Endothelial cell of umbilical vein (primary cell): Measurements from ENCODE around the gene PDCD11. TPM values are rescaled to one million over a fixed set of nuclear protein-coding genes. Genes with fewer than 3 reads are reported as not detected.
A peak's percentile ranks its signal among the peaks of the same experiment; 100 is the strongest.

ENCODE experiments used
- BruUV-seq: library from RNA; stranded (reverse); fragments of 400-500 nt; replicated peaks from 2 replicates; lab custom pipeline; 2021; lab: Mats Ljungman, UMichigan
- CTCF ChIA-PET: fragments of 300-600, 350-600 bp; sonication (Branson Sonifier 250); formaldehyde crosslinking; loops from one replicate; lab custom pipeline; 2021; ENCODE audit warnings: antibody characterized with exemption, inconsistent platforms; lab: Charles Lee
- POLR2A ChIA-PET: fragments of 300-600, 350-600 bp; sonication (Branson Sonifier 250); formaldehyde crosslinking; loops from one replicate; lab custom pipeline; 2021; ENCODE audit warnings: antibody characterized with exemption, inconsistent platforms; lab: Charles Lee
- DNase-seq: peaks from one replicate; pipeline ENCODE4 v3.0.0-alpha.2; 2011; ENCODE audit warnings: low read depth, low spot score
- FAIRE-seq: peaks from 2 replicates; lab custom pipeline; 2011; peaks lifted over from hg19 to GRCh38; lab: Jason Lieb, UNC
- H2AFZ ChIP-seq: 2 replicates; pipeline ENCODE4 v1.6.0; 2012; ENCODE audit warnings: low read depth, low read length, control low read depth, inconsistent platforms
- H3K27ac ChIP-seq: 2 replicates; pipeline ENCODE4 v1.5.1; 2011; ENCODE audit warnings: low read depth, mild to moderate bottlenecking, control low read depth, low read length, moderate library complexity; ENCODE audit not compliant: insufficient read depth
- H3K27me3 ChIP-seq, 2 experiments: 2 replicates each; pipeline versions ENCODE4 v1.6.0 to v1.6.1; 2011; ENCODE audit warnings: low read length in 2 of 2, mixed read lengths in 1 of 2; ENCODE audit not compliant: control insufficient read depth in 2 of 2, insufficient read depth in 2 of 2
- H3K36me3 ChIP-seq, 2 experiments: 2 replicates in 1 of 2; 3 replicates in 1 of 2; pipeline ENCODE4 v1.5.1; 2011; ENCODE audit warnings: low read length in 2 of 2, mild to moderate bottlenecking in 1 of 2, moderate library complexity in 1 of 2; ENCODE audit not compliant: control insufficient read depth in 2 of 2, insufficient read depth in 2 of 2; ENCODE audit errors: extremely low read depth in 1 of 2
- H3K4me1 ChIP-seq: 3 replicates; pipeline ENCODE4 v1.5.1; 2011; ENCODE audit warnings: mild to moderate bottlenecking, low read length; ENCODE audit not compliant: control insufficient read depth, insufficient read depth; ENCODE audit errors: extremely low read depth
- H3K4me2 ChIP-seq: 2 replicates; pipeline ENCODE4 v1.6.1; 2011; ENCODE audit warnings: low read length, control low read depth, mixed read lengths; ENCODE audit not compliant: insufficient read depth
- H3K4me3 ChIP-seq, 3 experiments: fragments of 200-600 bp in 1 of 3; sonication (generic), shearing (Covaris generic) in 1 of 3; replicated peaks in 1 of 3; 2 replicates each; pipeline ENCODE4 v1.5.1; 2011 to 2016; ENCODE audit warnings: control low read depth in 3 of 3, low read length in 3 of 3, mild to moderate bottlenecking in 2 of 3, inconsistent platforms in 1 of 3, low read depth in 1 of 3, moderate library complexity in 1 of 3; ENCODE audit not compliant: insufficient read depth in 1 of 3
- H3K79me2 ChIP-seq: 2 replicates; pipeline ENCODE4 v1.6.0; 2012; ENCODE audit warnings: low read length, inconsistent platforms; ENCODE audit not compliant: control insufficient read depth, insufficient read depth
- H3K9ac ChIP-seq: replicated peaks from 2 replicates; pipeline ENCODE3; 2011; ENCODE audit warnings: low read length, control low read depth; ENCODE audit not compliant: insufficient read depth; ENCODE audit errors: extremely low read depth
- H3K9me1 ChIP-seq: replicated peaks from 3 replicates; pipeline ENCODE4 v1.6.0; 2011; ENCODE audit warnings: mild to moderate bottlenecking, low read length; ENCODE audit not compliant: control insufficient read depth, insufficient read depth; ENCODE audit errors: extremely low read depth
- H3K9me3 ChIP-seq: replicated peaks from 2 replicates; pipeline ENCODE4 v1.5.1; 2012; ENCODE audit warnings: low read length, inconsistent platforms; ENCODE audit not compliant: control insufficient read depth, insufficient read depth
- H4K20me1 ChIP-seq: replicated peaks from 2 replicates; pipeline ENCODE3; 2011; ENCODE audit warnings: mild to moderate bottlenecking, low read length; ENCODE audit not compliant: control insufficient read depth, insufficient read depth; ENCODE audit errors: extremely low read depth
- EZH2 ChIP-seq: IDR thresholded peaks from 2 replicates; pipeline ENCODE4 v1.6.1; 2012; ENCODE audit warnings: borderline replicate concordance, low read depth, mild to moderate bottlenecking, moderate library complexity, low read length, inconsistent platforms; ENCODE audit not compliant: severe bottlenecking
- FOS ChIP-seq: IDR thresholded peaks from 2 replicates; pipeline ENCODE4 v1.6.1; 2011; ENCODE audit warnings: mild to moderate bottlenecking, low read length, moderate library complexity, borderline replicate concordance; ENCODE audit not compliant: insufficient read depth
- GATA2 ChIP-seq: IDR thresholded peaks from 2 replicates; pipeline ENCODE4 v1.7.0; 2011; ENCODE audit warnings: low read depth, mild to moderate bottlenecking, moderate library complexity, mixed read lengths, low read length; ENCODE audit not compliant: insufficient read length, insufficient read depth
- JUN ChIP-seq: IDR thresholded peaks from 2 replicates; pipeline ENCODE4 v1.6.1; 2011; ENCODE audit warnings: borderline replicate concordance, low read depth; ENCODE audit not compliant: insufficient read length, insufficient read depth
- MYC ChIP-seq: IDR thresholded peaks from one replicate; pipeline ENCODE4 v1.6.1; 2011; ENCODE audit warnings: mild to moderate bottlenecking, low read depth, low read length
- POLR2A ChIP-seq: IDR thresholded peaks from 2 replicates; pipeline ENCODE4 v1.6.1; 2012; ENCODE audit warnings: low read depth, mild to moderate bottlenecking, control low read depth, low read length
- POLR2AphosphoS5 ChIP-seq: IDR thresholded peaks from 2 replicates; pipeline ENCODE4 v1.6.1; 2012; ENCODE audit warnings: low read depth, mild to moderate bottlenecking, control low read depth, low read length, moderate library complexity; ENCODE audit not compliant: insufficient read depth
- dilution Hi-C: fragments of 300-500 bp; cut with MboI; formaldehyde crosslinking; loops from one replicate; pipeline ENCODE4 v1.15.0; 2019; ENCODE audit warnings: low sequenced_read_pairs; ENCODE audit not compliant: extremely low pct_ligation_motif_present
- intact Hi-C: fragments of 100-400 bp; cut with micrococcal nuclease; formaldehyde crosslinking; loops from one replicate; pipeline ENCODE4 v1.10.0; 2022
- polyA plus RNA-seq, 4 experiments: library from polyadenylated mRNA; depleted of rRNA in 3 of 4; stranded (reverse) in 3 of 4; unstranded in 1 of 4; fragments of >200 nt; gene quantifications; 2 replicates each; pipeline versions ENCODE4 v1.2.1 to v1.2.3, GENCODE V29; 2011 to 2012; ENCODE audit warnings: missing spikeins in 1 of 4
- total RNA-seq: library from RNA; stranded (reverse); gene quantifications from 2 replicates; pipeline ENCODE4 v1.2.3, GENCODE V29; 2021
- TF ChIP-seq, protein P1 (sequence below), 2 donors: IDR thresholded peaks; 1 replicate in 1 of 2; 2 replicates in 1 of 2; pipeline ENCODE4 v1.5.1; 2011; ENCODE audit warnings: low read length in 2 of 2, mild to moderate bottlenecking in 2 of 2, moderate library complexity in 2 of 2, control low read depth in 1 of 2, inconsistent platforms in 1 of 2, low read depth in 1 of 2; ENCODE audit not compliant: insufficient read depth in 1 of 2; ENCODE audit errors: extremely low read depth in 1 of 2
- TF ChIP-seq, protein P2 (sequence below): IDR thresholded peaks from 2 replicates; pipeline ENCODE4 v1.6.1; 2011; ENCODE audit not compliant: insufficient read depth, insufficient read length

PDCD11 gene
- total and polyA plus RNA-seq, 2 donors (not counting 3 experiments of a cell fraction or from before 2014, with no cell fraction given), result 12.6 to 52.7 TPM

DNA sequence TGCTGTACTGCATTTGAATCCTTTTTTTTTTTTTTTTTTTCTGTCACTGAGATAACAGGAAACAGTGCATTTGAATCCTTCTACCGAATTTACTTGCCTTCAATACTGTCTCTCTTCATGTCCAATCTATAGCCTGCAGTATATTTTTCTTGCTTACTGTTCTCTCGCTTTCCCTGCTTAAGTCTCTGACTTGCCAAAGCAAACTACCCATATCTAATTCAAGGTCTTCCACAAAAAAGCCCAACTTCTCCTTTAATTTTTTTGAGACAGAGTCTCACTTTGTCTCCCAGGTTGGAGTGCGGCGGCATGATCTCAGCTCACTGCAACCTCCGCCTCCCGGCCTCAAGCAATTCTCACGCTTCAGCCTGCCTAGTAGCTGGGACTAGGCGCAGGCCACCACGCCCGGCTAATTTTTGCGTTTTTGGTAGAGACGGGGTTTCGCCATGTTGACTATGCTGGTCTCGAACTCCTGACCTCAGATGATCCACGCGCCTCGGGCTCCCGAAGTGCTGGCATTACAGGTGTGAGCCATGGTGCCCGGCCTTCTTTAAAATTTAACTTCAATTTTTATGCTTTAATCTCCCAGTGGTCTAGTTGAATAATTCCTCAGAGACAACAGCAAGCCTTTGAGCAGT, 882 bp downstream of the PDCD11 start:
- Histone ChIP-seq H3K4me1 (peaks cover 16% of the 10 kb centered on the region), H3K27me3 (no peaks in the 10 kb centered on the region), H3K9ac (peak overlapping the region; percentile 80), H2AFZ (peak overlapping the region; percentile 70), H3K79me2 (peaks cover 62% of the 10 kb centered on the region), H3K36me3 (peaks cover 5 to 12% of the 10 kb centered on the region in 2 experiments), H3K4me3 (peak overlapping the region; percentile 65 to 89 (median 81)), H3K4me2 (peak overlapping the region; percentile 72), H3K27ac (peak overlapping the region; percentile 8), H3K9me3 (no peaks in the 10 kb centered on the region), H3K9me1 (no peaks in the 10 kb centered on the region), H4K20me1 (no peaks in the 10 kb centered on the region)
- POLR2A ChIA-PET, result no interaction called here
- no peak for TF ChIP-seq MYC
- no peak for TF ChIP-seq EZH2
- no peak for TF ChIP-seq JUN
- intact Hi-C loops, result no loop called here
- CTCF ChIA-PET, result interaction anchor here (1.0 to 1.9 kb wide), 3 partner anchors 8 to 480 kb away, joined by 3 to 5 read pairs (median 4); partner anchors contain the start of gene CNNM2
- dilution Hi-C loops, result no loop called here
- DNase-seq (no peak), FAIRE-seq (no peak)
- BruUV-seq, result no TSS peak

DNA sequence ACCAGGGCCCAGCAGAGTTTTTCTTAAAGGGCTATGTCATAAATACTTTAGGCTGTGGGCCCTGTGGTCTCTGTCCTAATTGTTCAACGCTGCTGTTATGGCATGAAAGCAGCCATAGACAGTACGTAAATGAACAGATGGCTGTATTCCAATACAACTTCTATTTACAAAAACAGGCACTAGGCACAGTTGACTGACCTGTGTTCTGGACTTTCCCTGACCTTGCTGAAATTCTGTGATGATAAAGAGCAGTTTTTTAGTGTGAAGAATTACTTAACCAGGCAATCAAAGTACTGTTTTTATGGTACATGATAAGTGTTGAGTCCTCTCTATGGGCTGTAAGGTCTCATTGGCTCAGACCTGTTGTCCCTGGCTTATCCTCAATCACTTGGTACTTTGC, 17.1 kb downstream of the PDCD11 start:
- Histone ChIP-seq H3K27ac (no peak overlapping the region), H3K4me1 (no peaks in the 10 kb centered on the region), H3K9me1 (no peaks in the 10 kb centered on the region), H3K9me3 (no peaks in the 10 kb centered on the region), H3K36me3 (peaks cover 38 to 47% of the 10 kb centered on the region in 2 experiments), H3K4me3 (no peak overlapping the region), H4K20me1 (no peaks in the 10 kb centered on the region), H3K27me3 (no peaks in the 10 kb centered on the region), H2AFZ (no peak overlapping the region), H3K9ac (no peak overlapping the region), H3K4me2 (no peak overlapping the region), H3K79me2 (no peaks in the 10 kb centered on the region)
- ChIA-PET CTCF (interaction anchor here (1.5 kb wide), 1 partner anchor 129 kb away, joined by 3 read pairs; no protein-coding TSS in a partner anchor), POLR2A (no interaction called here)
- TF ChIP-seq EZH2 (no peak), FOS (no peak), MYC (no peak), GATA2 (no peak), POLR2AphosphoS5 (no peak), JUN (no peak), POLR2A (no peak)
- TF ChIP-seq, protein P1, sequence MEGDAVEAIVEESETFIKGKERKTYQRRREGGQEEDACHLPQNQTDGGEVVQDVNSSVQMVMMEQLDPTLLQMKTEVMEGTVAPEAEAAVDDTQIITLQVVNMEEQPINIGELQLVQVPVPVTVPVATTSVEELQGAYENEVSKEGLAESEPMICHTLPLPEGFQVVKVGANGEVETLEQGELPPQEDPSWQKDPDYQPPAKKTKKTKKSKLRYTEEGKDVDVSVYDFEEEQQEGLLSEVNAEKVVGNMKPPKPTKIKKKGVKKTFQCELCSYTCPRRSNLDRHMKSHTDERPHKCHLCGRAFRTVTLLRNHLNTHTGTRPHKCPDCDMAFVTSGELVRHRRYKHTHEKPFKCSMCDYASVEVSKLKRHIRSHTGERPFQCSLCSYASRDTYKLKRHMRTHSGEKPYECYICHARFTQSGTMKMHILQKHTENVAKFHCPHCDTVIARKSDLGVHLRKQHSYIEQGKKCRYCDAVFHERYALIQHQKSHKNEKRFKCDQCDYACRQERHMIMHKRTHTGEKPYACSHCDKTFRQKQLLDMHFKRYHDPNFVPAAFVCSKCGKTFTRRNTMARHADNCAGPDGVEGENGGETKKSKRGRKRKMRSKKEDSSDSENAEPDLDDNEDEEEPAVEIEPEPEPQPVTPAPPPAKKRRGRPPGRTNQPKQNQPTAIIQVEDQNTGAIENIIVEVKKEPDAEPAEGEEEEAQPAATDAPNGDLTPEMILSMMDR (IDR thresholded peaks at IDR 0.05; ENCODE audit: extremely low read depth in 1 of 2, insufficient read depth in 1 of 2, low read depth in 1 of 2, low read length in 2 of 2), result no peak
- TF ChIP-seq, protein P2, sequence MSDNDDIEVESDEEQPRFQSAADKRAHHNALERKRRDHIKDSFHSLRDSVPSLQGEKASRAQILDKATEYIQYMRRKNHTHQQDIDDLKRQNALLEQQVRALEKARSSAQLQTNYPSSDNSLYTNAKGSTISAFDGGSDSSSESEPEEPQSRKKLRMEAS, result no peak
- dilution Hi-C loops, result no loop called here
- no TSS peak for BruUV-seq
- DNase-seq (no peak), FAIRE-seq (no peak)
- intact Hi-C loops, result no loop called here
